HG02610 (cell line): ENCODE measurements around the gene FAM241B.

Experiments used
- ATAC-seq: cut with Tn5 transposase; IDR thresholded peaks from one replicate; pipeline ENCODE4 v1.9.1; 2021; ENCODE audit warnings: mild to moderate bottlenecking, moderate library complexity; ENCODE audit not compliant: unreplicated experiment

The FAM241B gene

DNA sequence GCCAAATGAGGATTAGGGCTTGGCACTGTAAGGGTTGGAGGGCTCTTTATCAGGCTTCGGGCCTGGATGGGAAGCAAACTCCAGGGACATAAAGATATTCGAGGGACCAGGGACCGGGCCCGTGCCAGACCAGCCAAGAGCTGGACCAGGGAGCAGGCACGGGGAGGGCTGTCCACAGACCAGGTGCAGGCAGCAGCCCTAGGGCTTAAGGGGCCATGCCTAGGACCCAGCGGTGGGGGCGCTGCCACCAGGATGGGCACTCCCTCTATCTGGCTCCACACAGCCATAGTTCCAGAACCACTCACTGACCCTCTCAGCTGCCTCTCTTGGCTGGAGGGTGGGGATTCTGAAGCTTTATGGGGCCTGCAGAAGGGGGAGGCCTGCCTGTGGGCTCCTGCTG lies 32.9 kb downstream of the FAM241B start:
- no peak for ATAC-seq

DNA sequence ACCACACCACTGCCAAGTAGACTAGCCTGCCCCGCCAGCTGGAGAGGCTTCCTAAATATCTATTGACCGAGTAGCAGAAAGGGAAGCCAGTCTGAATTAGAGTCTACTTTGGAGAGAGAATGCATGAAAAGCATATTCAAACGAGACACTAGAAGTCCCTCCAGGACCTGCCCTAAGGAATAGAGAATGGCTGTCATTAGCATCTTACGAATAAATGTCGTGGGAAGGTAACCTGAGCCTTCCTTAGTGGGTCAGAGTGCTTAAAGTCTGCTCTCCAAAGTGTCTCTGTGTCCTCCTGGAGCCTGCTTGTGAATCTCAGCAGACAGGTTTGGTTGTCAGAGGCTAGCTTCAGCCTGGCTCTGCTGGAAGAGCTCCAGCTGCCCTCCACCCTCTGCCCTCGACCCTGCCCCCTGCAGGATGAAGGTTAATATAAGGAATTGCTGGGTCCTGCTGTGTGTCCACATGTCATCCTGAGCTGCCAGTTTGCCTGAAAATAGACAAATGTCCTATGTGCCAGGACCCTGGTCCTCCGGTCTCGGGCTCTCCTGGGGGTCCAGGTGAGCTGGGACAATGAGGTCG lies 33.4 kb downstream of the FAM241B start:
- no peak for ATAC-seq

DNA sequence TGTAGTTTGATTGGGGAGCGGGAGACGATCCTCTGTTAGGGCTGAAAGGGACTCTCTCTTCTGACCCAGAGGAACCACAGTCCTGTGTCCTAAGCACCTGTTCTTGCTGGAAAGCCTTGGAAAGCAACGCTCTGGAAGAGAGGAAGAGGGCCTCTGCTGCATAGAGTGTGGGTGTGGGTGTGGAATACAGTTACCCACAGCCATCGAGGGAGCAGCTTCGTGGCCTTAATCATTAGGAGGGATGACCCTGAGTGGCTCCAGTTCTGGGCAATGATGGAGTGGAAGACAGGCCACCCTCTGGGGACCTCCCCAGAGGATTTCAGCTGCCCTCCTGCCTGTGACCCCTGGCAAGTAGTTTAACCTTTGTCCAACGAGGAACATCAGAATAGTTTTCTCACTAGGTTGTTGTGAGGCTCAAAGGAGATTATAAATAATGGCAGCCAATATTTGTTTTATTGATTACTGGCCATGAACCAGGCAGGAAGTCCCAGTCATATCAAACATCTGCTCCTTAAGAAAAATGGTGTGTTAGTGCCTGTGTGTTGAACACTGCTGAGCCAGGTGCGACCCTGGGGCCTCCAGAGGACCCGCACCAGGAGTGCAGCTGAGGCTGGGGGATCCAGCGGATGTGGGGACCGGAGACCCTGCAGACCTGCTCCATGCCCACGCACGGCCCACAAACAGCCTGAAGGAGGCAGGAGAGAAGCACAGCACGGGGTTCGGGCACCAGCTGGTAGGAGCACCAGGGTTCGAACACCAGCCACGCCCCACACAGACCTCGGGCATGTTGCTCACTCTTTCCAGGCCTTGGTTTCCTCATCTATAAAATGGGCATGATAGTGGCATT lies 35.6 kb downstream of the FAM241B start:
- ATAC-seq: no peak

DNA sequence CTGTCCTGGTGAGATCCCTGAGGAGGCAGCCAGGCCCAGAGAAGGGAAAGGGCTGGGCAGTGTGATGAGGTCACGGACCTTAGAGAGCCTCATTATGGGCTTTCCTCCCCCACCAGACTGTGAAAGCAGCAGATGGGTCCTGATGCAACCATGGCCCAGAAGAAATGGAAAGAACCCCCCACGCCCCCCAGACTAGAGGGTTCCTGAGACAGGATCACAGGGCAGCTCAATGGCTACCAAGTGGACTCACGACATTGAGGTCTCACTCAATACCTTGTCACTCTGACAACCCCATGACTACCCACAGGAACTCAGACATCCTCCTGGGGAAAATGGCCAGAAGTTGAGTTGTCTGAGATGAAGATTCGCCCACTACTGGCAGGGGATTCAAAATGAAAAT lies 36.7 kb downstream of the FAM241B start:
- no peak for ATAC-seq

DNA sequence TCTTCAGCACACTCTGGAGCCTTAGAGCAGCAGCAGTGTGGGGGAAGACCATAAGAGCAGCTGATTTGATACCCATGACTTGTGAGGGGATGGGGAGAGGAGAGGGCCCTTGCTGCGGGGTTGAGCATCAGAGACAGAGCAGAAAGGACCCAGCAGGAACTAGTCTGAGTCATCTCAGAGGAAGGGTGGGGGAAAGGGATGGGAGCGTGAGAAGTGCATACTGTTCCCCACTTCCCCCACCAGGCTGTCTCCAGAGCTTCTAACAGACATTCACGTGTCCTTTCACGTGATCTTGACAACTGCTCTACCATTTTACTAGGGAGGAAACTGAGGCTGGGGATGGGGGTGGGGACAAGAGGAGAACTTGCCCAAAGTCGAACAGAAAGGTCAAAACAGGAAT lies 38.7 kb downstream of the FAM241B start:
- ATAC-seq: no peak

DNA sequence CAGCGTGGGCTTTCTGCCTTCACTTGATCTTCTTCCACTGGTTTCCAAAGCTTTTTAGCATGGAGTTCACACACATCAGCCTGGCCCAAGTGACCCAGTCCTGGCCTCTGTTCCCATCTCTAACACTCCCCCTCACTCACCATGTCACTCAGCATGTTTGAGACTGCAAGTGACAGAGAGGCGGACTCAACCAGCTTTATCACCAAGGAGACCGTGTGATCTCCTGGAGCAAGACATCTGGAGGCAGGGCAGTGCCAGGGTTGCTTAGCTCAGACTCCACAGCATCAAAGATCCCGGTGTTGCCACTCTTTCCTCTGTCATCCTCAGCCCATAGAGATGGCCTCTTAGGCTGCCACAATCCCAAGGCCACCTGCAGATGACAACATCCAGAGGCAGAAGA lies 39.4 kb downstream of the FAM241B start:
- ATAC-seq: no peak

DNA sequence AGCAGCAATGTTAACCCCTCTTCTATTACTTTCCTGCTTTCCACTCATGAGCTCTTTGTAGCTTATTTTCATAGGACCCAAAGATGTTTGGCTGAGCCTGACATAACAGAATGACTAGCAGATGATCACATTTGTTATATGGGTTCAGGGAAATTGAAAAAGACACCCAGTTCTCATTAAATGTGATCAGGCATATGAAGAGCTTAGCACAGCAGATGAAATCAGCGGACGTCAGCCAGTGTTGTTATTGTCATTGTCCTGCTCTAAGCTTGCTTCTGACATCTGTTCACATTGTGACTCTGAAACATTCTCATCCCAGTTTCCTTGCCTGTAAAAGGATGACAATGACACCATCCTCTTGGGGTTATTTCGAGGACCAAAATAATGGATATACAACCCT lies 43.5 kb downstream of the FAM241B start:
- no peak for ATAC-seq

DNA sequence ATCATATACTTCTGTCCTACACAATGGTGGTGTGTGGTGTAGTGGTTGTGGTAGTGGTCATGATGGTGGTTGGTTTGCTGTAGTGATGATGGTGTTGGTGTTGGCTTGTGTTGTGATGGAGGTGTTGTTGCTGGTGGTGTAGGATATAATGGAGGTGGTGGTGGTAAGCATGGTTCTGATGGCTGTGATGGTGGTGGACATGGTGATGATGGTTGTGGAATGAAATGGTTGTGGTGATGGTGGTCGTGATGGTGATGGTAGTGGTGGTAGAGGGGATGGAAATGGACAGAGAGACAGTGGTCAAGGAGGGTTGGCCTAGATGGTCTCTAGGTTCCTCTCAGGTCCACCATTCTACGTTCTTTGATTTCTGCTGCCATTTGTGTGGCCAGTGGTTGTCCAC lies 44.7 kb downstream of the FAM241B start:
- ATAC-seq: no peak

DNA sequence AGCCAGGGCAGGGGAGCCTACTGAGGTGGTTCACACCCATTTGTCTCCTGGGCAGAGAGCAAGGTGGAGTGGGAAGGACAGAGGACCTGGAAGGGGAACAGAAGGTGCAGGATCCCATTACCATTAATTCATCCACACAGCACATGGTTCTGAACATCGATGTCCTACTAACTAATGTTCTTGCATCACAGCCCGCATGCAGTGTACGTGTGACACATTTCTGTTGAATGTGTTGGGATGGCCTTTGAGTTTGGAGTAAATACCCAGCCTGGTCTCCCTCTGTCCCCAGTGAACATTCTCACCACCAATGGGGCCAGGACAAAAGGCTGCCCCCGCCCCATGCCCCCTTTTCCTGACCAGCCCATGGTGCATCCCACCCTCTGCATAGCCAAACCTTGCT lies 46.3 kb downstream of the FAM241B start:
- no peak for ATAC-seq

DNA sequence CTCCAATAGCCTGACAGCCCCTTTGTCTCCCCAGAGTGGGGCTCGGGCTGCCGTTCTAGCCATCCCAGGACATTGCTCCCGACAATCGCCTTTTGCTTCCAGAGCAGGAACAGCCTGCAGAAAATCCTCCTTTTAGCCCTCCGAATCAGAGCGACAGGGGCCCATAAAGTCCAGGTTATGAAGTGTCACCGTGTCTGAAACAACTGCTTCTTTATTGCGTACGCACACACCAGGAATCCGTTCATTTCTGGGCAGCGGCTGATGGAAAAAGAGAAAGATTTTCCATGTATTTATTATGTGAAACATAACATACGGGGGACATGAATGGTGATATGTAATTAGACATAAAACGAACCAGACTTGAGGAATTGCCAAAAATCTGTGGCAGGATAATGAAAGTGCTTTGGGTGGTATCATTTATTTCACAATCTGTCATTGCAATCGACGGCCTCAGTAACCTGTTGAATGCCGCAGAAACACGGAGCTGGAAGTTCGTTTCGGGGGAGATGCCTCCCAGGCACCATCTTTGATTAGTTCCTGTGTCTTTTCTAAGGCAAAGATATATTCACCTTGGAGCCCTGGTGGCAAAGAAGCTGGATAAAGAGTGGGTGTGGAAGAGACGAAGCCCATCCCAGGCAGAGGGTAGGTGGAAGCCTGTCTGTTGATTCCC lies 48.1 kb downstream of the FAM241B start:
- ATAC-seq: no peak

DNA sequence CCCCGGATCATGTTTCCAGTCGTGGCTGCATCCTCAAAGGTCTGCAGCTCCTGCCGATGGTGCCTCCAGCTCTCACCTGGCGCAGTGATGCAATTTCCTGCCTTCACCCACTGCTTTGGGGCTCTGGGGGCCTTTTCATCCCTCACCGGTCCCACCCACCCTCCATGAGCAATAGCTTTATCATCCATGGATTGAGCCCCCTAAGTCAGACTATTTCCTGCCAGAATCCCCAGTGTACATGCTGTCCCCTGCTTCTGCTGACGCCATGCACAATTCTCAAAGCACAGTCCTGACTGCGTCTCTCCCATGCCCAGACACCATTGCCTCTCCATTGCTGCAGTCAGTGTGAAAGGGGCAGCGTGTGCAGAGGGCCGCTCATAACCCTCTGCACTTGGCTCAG lies 49.7 kb downstream of the FAM241B start:
- no peak for ATAC-seq

DNA sequence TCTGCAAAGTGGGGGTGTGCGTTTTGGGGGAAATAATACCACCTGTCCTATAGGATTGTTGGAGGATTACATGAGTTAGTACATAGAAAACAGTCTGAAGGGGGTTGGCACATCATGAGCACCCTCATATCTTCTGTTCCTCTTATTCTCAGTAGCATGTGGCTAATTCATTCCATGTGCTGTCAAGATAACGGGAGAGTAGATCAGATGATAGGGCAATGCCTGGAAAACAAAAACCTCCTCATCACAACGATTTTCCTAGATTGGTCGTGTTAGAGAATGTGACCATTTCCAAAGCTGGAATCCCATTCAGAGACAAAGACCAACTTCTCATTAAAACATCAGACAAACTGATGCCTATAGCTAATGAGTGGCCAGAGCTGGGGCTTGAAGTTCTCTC lies 50.6 kb downstream of the FAM241B start:
- no peak for ATAC-seq

DNA sequence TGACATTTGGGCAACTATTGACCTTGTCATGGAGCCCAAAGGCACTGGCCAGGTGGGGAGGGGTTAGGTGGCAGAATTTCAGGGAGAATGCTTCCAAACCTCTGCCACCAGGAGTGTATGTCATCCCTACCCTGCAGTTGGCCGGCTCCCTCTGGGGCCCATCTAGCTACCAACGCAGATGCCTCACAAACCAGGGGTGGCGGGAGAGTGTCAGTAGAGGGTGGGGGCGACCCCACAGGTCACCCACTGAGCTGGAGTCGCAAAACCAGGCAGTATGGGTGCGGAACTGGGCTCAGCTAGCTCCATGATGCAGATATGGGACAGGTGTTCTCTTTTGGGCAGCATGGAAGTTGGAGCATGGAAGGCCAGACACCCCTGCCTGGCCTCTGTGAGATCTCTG lies 51.4 kb downstream of the FAM241B start:
- no peak for ATAC-seq

DNA sequence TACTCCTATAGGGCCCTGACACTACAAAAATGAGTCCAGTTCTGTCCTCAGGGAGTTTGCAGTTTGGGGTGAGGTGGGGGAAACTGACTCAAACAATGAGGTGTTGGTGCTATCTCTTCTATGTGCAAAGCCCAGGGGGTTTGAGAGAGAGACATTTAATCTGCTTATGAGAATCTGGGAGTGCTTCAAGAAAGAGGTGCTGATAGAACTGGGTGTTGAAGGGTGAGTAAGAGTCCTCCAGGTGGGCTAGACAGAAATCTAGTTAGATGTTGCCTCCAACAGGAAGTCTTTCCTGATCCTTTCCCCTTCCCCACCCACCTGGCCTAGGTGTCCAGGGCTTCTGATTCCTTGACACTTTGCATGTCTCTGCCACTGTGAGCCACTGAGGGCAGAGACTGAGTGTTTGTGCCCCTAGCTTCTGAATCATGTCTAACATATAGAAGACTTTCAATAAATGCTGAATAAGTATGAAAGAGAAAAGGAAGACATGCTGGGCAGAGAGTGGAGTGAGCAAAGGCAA lies 53.0 kb downstream of the FAM241B start:
- no peak for ATAC-seq
